GM19455 (cell line): ENCODE measurements around the gene PAQR9.

Source experiments
- ATAC-seq: cut with Tn5 transposase; IDR thresholded peaks from one replicate; pipeline ENCODE4 v1.9.1; 2021; ENCODE audit not compliant: unreplicated experiment

The PAQR9 gene

GRCh38 chr3:142926368-142926944, 37.0 kb downstream of the PAQR9 start:
- no peak for ATAC-seq

GRCh38 chr3:142925140-142925539, 38.3 kb downstream of the PAQR9 start:
- ATAC-seq: no peak

GRCh38 chr3:142923694-142924093, 39.8 kb downstream of the PAQR9 start:
- no peak for ATAC-seq

GRCh38 chr3:142916605-142917004, 46.9 kb downstream of the PAQR9 start:
- ATAC-seq: no peak

GRCh38 chr3:142915636-142916035, 47.8 kb downstream of the PAQR9 start:
- ATAC-seq: no peak

GRCh38 chr3:142914286-142914811, 49.1 kb downstream of the PAQR9 start:
- no peak for ATAC-seq

- ATAC-seq: no peak
These were observed 50.0 kb downstream of the PAQR9 start for GRCh38 chr3:142913432-142913831.

GRCh38 chr3:142912402-142913172, 50.9 kb downstream of the PAQR9 start:
- ATAC-seq: no peak
